GM18505 (cell line): ENCODE results near the gene NDUFV2.
A peak's percentile ranks its signal among the peaks of the same experiment; 100 is the strongest.

Experiments
- ATAC-seq: cut with Tn5 transposase; IDR thresholded peaks from one replicate; pipeline ENCODE4 v1.9.1; 2021; ENCODE audit not compliant: unreplicated experiment
- POLR2A ChIP-seq: IDR thresholded peaks from 4 replicates; pipeline ENCODE4 v1.6.1; 2011; ENCODE audit warnings: borderline replicate concordance; ENCODE audit not compliant: insufficient read depth, insufficient read length; ENCODE audit errors: extremely low read depth

NDUFV2 gene

GRCh38 chr18:9095297-9096006, 7.0 kb upstream of the NDUFV2 start:
- peak; percentile 58 for TF ChIP-seq POLR2A
- peak; percentile 78 for ATAC-seq

- no peak for TF ChIP-seq POLR2A
- ATAC-seq = no peak
Measured at GRCh38 chr18:9096007-9096371, 6.5 kb upstream of the NDUFV2 start.

DNA sequence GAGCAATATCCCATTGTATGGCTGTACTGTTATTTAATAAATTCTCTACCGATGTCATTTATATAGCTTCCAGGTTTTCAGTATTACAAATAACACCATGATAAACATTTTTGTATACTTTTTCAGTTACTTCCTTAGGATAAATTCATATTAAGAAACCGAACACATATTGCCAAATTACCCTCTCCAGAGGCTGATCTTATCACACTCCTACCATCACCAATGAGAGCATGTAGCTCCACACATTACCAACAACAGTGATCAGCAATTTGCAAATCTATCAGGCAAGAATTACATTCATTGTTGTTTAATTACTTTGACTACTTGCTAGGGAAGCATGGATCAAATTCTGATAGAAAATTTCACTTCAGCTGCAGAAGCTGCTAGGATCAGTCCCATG, 5.8 kb upstream of the NDUFV2 start:
- no peak for TF ChIP-seq POLR2A

GRCh38 chr18:9097349-9097748, 5.2 kb upstream of the NDUFV2 start:
- no peak for ATAC-seq
- TF ChIP-seq POLR2A = no peak

More for the DNA sequence above, 5.8 kb upstream of the NDUFV2 start:
- ATAC-seq = no peak

DNA sequence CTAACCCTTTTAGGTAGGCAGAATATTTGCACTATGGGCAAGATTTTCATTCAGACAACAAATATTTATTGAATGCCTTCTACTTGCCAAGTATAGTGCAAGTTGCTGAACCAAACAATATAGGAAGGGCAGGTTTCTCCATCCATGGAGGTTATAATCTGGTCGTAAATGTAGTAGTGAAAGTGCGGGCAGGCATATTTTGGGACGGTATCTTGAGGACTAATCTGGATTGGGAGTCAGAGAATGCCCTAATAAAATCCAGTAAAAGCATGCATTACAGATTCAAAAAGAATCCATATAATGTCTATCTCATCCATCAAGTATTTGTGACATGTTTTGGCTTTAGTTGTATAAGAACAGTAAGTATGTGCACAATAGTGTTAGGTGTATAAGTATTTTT, 1.7 kb upstream of the NDUFV2 start:
- no peak for TF ChIP-seq POLR2A
- ATAC-seq = no peak

DNA sequence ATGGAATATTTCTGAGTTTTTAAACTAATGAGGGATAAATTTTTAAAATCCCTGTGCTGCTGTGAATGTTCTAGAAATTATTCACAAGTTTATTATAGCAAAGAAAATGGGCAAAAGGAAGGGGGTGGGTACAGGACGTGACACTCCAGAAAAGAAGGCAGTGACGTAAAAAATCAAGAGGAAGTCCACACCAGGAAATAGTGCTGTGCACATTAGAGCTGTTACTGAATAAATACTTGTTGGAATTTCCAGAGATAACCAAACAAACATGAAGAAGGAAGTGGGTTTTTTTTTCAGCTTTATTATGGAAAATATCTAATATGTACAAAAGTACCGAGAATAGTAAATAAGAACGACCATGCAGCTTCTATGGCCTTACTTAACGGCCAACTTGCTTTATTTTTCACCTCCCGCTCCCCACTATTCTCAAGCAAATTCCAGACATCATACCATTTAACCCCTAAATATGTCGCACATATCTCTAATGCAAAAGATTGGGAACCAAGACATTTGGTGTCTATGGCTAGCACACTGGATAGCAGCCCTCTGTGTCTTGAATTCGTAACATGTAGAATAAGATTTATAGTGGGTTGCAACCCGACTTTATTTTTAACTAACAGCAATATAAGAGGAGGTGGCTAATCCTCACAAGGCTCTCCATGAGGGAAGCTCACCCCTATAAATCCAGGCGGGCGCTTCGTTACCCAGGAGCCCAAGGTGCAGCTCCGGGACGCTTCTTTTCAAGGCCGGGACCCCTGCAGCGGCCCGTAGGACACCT, 580 bp upstream of the NDUFV2 start:
- peak; percentile 13 for ATAC-seq
- TF ChIP-seq POLR2A = no peak

DNA sequence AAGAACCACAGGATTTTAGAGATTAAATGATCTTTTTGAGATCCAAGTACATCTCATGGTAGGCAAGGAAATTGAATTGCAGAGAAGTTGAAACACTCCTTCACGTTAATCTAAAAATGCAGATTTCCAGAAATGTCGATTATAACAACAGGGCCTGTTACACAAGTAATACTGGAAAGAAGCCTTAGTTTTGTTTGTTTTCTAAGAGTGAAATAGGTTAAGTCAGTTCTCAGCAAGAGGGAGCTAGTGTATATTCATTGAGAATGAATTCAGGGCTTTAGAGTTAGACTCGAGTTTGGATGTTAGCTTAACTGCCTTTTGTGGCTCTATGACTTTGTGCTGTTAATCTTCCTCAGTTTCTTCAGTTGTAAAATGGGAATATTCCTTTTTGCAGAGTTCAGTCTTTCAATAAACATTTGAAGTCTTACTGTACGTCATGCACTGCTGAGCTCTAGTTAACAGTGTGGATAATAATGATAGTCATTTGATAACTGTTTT, 926 bp downstream of the NDUFV2 start:
- peak; percentile 15 for TF ChIP-seq POLR2A
- no peak for ATAC-seq

DNA sequence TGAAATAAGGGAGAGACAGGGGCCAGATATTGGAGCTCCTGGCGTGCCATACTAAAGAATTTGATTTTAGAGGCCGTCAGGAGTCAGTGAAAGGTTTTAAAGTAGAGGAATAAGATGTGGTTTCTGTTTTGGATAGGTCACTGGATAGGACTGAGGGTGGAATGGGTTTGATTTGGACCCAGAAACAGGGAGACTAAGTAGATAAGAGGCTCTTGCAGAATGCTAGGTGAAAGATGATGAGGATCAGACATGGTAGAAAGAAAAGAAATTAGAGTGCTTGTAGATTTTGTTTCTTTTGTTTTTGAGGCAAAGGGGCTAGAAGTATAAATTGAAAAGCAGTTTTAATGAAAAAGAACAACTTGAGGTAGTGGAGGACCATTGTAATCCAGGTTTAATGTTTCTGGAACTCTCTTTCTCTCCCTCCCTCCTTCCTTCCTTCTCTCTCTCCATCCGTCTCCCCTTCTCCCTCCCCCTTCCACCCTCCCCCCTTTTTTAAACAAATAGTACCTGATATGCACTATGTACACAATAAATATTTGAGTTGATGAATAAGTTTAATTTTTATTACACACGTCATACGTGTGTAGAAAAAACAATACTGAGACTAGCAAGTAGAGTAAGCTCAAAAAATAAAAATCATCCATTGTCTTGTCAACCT, 1.9 kb downstream of the NDUFV2 start:
- no peak for ATAC-seq
- TF ChIP-seq POLR2A = no peak

DNA sequence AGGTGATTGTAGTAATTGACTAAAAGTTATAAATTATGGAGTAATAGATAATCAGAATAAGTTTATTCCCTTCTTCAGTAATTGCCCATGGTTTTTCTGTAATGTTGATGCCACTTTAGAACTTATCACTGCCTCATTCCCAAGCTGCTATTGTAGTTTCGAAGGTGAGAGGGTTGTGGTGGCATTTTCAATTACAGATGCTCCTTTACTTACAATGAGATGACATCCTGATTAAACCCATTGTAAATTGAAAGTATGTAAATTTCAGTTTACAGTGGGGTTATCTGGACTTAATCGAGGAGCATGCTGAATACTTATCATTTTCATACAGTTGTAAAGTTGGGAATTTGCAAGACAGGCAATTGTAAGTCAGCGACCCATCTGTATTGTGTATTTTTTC, 2.9 kb downstream of the NDUFV2 start:
- no peak for ATAC-seq
- TF ChIP-seq POLR2A = no peak

GRCh38 chr18:9106094-9106493, 3.6 kb downstream of the NDUFV2 start:
- ATAC-seq = no peak
- no peak for TF ChIP-seq POLR2A

DNA sequence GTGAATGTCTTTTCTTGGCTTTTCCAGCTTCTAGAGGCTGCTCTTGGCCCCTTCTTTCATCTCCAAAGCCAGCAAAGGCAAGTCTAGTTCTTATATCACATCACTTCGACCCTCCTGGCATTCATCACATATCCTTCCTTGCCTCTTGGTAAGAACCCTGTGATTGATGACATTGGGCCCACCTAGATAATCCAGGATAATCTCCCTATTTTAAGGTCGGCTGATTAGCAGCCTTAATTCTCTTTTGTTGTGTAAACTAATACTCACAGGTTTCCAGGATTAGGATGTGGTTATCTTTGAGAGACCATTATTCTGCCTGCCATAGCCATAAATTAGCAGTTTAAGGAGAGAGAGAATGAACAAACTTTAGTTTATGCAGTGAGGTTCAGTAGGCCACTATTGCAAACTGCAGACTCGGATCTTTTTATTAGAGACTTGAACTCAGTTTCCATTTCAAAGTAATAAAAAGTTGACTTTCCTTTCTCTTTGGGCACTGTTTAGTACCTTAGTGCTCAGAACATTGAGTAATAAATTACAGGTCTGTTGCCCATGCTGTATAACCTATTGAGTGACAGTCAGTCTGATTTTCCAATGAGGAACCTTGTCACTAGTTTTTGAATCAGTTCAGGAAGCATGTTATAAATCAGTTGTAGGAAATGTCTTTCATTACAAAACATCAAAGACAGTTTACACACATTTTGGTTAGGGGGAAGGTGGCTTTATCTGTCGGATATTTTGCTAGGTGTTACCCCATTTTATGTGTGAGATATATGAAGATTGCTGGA, 4.5 kb downstream of the NDUFV2 start:
- no peak for ATAC-seq
- TF ChIP-seq POLR2A = no peak

GRCh38 chr18:9108911-9109310, 6.4 kb downstream of the NDUFV2 start:
- no peak for TF ChIP-seq POLR2A
- no peak for ATAC-seq

GRCh38 chr18:9109523-9109922, 7.0 kb downstream of the NDUFV2 start:
- no peak for ATAC-seq
- no peak for TF ChIP-seq POLR2A
